GM19099 (cell line): ENCODE results near the gene ALG9.

Experiments used
- POLR2A ChIP-seq: IDR thresholded peaks from 3 replicates; pipeline ENCODE4 v1.6.1; 2011; ENCODE audit warnings: low read depth; ENCODE audit not compliant: insufficient read length; ENCODE audit errors: extremely low read depth

Gene ALG9

DNA sequence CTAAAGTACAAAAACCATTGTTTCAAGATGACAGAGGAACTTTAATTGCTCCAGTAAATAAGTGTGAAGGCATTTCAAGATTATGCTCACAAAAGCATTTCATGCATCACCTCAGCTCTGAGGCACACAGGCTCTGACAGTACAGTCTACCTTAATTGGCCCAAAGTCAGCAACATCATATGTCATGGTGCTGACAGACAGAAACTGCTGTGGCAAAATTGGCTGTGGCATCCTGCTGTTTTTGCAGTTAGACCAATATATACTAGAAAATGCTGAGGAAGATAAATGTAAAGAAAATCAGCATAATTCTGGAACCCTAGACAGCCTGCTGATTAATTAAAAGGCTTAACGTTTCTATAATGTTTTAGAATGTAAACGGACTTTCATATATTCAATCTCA, 70.2 kb downstream of the ALG9 start:
- no peak for TF ChIP-seq POLR2A

- TF ChIP-seq POLR2A: no peak
These were observed 73.1 kb downstream of the ALG9 start for GRCh38 chr11:111798279-111798678.

- TF ChIP-seq POLR2A: no peak
These were observed 74.2 kb downstream of the ALG9 start for GRCh38 chr11:111797145-111797581.

- TF ChIP-seq POLR2A: no peak
These were observed 74.7 kb downstream of the ALG9 start for GRCh38 chr11:111796696-111797095.

DNA sequence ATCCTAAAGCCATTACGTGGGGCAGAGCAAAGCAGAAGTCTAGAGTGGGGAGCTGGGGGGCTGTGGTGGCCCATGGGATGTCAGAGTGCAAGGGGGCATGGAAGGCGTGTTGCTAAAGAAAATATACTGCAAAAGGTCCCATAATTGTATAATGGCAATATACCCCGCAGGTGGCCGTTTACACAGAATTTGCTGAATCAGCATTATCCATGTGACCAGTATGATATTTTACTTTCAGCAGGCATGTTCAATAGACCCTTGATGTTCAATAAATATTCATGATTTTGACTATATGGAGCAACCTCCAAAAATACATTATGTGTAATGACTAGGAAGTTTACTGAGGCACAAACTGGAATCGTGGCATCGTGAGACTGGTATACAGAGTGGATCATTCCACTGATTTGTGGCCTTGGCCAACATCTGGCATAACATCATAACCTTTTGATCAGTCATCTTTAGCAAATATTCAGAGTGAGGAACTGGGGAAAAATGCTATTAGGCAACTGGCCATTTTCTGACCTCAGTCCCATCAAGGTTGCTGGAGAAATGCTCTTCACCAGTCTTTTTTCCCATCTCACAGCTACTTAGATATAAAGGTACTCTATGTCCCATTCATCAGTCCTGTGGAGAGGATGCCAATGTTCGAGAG, 75.9 kb downstream of the ALG9 start:
- no peak for TF ChIP-seq POLR2A

DNA sequence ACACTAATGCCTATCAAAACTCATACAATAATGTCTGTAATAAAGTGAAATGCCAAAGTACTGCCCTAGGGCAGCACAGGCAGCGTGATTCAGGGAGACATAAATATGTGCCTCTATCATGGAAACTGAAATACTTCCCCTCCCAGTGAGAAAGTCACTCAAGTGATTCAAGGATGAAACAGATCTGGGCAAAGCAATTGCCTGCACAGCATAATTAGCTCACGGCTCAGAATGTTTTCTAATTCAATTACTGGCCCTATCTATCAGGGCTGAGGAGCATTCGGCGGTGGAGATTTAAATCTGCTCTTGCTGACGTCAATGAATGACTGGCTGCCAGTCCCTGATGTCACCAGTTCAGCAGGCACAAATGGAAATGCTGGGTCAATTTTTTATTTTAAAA, 77.5 kb downstream of the ALG9 start:
- no peak for TF ChIP-seq POLR2A

- TF ChIP-seq POLR2A: no peak
These were observed 78.4 kb downstream of the ALG9 start for GRCh38 chr11:111792955-111793500.

GRCh38 chr11:111792314-111792713, 79.1 kb downstream of the ALG9 start:
- no peak for TF ChIP-seq POLR2A

- TF ChIP-seq POLR2A: no peak
These were observed 82.9 kb downstream of the ALG9 start for GRCh38 chr11:111788464-111788863.

DNA sequence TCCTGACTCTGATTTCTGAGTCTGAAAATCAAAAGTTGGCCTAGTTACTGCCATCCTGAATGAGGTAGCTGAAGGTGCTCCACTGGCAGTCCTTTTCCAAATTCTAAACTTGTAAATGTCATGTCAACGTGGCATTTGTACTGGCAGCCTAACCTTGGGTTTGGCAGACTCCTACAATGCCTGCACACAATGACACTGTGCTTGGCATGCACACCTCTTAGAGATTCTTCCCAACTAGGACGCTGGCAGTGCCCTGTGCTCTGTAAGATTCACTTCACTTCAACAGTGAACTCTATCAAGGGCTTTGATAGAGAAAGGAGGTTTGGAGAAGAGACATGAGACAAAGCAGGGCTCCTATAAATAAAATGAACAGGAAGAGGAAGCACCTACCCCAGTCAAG, 83.3 kb downstream of the ALG9 start:
- no peak for TF ChIP-seq POLR2A

- no peak for TF ChIP-seq POLR2A
These were observed 85.4 kb downstream of the ALG9 start for GRCh38 chr11:111785886-111786412.

DNA sequence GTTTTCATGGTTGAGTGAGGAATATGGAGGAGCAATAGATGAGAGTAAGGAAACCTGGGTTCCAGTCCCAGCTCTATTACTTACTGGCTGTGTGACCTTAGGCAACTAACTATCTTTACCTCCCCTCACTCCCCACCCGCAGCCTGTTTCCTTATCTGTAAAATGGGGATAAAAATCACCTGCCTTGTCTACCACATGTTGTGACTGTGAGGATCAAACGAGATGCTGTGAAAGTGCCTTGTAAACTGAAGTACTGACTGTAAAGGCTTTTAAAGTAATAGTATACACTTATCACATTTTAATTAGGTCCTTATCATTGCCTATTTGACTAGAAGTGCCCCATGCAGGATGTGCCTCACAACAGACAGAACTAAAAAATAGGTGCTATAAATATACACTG, 86.3 kb downstream of the ALG9 start:
- no peak for TF ChIP-seq POLR2A

DNA sequence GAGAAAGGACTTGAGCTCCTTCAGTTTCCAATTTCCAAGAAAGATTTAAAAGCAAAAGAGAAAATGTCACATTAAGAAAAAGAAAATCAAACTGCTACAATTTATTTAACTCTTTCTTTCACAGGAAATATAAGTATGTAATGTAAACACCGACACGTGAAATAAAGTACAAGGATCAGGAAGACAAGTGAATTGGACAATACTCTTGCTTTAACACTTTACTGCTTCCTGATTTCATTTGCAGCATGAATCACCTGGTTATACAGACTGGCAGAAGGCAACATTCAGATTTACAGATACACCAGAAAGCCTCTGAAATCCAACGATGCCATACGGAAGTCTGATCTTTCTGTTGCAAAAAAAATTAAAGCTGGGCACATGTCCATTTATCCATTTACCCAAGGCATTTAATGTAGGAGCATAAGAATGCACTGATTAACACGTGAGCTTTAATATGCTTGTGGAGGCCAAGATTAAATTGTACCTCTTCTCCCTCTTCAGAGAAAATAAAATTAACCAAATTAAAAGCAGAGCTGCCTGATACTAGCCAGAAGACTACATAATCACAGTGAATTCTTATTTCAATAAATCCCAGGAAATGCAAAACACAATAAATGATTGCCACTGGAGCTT, 89.2 kb downstream of the ALG9 start:
- TF ChIP-seq POLR2A: no peak

DNA sequence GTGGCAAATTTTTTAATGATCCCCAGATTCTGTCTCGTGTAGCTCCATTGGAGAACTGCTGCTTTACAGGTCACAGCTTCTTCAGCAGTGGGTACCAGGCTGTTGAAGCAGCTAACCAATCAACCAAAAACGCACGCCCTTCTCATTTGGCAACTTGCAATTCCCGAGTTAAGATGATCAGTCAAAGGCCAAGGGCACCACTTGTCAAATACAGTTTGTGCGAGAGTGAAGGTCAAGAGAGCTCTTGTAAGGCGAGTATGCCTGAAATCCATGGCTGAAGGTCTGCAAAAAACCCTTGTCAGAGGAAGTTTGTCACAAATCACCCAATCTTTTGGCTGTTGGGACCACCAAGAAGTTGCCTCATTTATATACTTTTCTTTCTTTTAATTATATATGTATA, 92.3 kb downstream of the ALG9 start:
- TF ChIP-seq POLR2A: no peak

- TF ChIP-seq POLR2A: no peak
These were observed 93.3 kb downstream of the ALG9 start for GRCh38 chr11:111778047-111778558.
